ENCODE results near the gene PPP1R16B.

DNA sequence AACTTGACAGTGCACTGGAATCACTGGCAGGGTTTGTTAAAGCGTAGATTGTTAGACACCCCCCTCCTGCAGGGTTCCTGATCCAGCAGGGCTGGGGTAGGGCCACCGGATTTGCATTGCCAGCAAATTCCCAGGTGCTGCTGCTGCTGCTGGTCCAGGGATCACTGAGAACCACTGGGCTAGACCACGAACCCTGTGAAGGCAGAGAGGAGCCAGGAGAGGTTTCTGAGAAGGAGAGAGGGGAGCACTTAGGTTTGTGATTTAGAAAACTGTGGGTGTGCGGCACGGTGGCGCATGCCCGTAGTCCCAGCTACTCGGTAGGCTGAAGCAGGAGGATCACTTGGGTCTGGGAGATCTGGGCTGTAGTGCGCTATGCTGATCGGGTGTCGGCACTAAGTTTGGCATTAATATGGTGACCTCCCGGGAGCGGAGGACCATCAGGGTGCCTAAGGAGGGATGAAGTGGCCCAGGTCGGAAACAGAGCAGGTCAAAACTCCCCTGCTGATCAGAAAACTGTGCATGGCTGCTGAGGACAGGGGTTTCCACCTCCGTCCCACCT is 67.1 kb downstream of the PPP1R16B start:
- TF ChIP-seq, protein P1, sequence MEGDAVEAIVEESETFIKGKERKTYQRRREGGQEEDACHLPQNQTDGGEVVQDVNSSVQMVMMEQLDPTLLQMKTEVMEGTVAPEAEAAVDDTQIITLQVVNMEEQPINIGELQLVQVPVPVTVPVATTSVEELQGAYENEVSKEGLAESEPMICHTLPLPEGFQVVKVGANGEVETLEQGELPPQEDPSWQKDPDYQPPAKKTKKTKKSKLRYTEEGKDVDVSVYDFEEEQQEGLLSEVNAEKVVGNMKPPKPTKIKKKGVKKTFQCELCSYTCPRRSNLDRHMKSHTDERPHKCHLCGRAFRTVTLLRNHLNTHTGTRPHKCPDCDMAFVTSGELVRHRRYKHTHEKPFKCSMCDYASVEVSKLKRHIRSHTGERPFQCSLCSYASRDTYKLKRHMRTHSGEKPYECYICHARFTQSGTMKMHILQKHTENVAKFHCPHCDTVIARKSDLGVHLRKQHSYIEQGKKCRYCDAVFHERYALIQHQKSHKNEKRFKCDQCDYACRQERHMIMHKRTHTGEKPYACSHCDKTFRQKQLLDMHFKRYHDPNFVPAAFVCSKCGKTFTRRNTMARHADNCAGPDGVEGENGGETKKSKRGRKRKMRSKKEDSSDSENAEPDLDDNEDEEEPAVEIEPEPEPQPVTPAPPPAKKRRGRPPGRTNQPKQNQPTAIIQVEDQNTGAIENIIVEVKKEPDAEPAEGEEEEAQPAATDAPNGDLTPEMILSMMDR (IDR thresholded peaks at IDR 0.05; ENCODE audit: insufficient read depth, low read length, poor library complexity, severe bottlenecking), result no peak
- no peak for TF ChIP-seq EZH2phosphoT487 (conservative IDR thresholded peaks at IDR 0.05; ENCODE audit: low read length)

Measured in SU-DHL-6 (cell line).